GM12878 (cell line): Measurements from ENCODE around the gene SMIM43. TPM values are rescaled to one million over a fixed set of nuclear protein-coding genes. Genes with fewer than 3 reads are reported as not detected.
A peak's percentile ranks its signal among the peaks of the same experiment; 100 is the strongest.

Experiments
- BCL11A ChIP-seq: IDR thresholded peaks from 2 replicates; pipeline ENCODE4 v1.6.1; 2011; ENCODE audit warnings: low read depth, low read length
- BCLAF1 ChIP-seq: fragments of 450-650 bp; IDR thresholded peaks from 2 replicates; pipeline ENCODE4 v1.6.1; 2017; ENCODE audit warnings: antibody characterized with exemption, mild to moderate bottlenecking, moderate library complexity
- BHLHE40 ChIP-seq, 2 experiments: fragments of 450-650 bp in 1 of 2; IDR thresholded peaks; 2 replicates each; pipeline ENCODE4 v1.6.1; 2011 to 2017; ENCODE audit warnings: low read depth in 2 of 2, borderline replicate concordance in 1 of 2, improper control_type of control experiment in 1 of 2, low read length in 1 of 2, mild to moderate bottlenecking in 1 of 2
- CBX5 ChIP-seq: sonication (generic); IDR thresholded peaks from 2 replicates; pipeline ENCODE4 v1.6.1; 2016; ENCODE audit warnings: low read depth, moderate library complexity, mild to moderate bottlenecking, inconsistent platforms
- CHD2 ChIP-seq: IDR thresholded peaks from 2 replicates; pipeline ENCODE4 v1.6.1; 2011; ENCODE audit warnings: low read depth, low read length, improper control_type of control experiment, borderline replicate concordance
- CREM ChIP-seq: IDR thresholded peaks from 2 replicates; pipeline ENCODE4 v1.6.1; 2014; ENCODE audit warnings: antibody characterized with exemption, low read depth
- CTCF ChIP-seq, 3 experiments: IDR thresholded peaks in 2 of 3; conservative IDR thresholded peaks in 1 of 3; 2 replicates each; pipeline ENCODE4 v1.5.1; 2011; ENCODE audit warnings: low read depth in 3 of 3, low read length in 3 of 3, mild to moderate bottlenecking in 3 of 3, control low read depth in 2 of 3, moderate library complexity in 2 of 3, inconsistent platforms in 1 of 3, mixed read lengths in 1 of 3; ENCODE audit not compliant: control insufficient read depth in 2 of 3, insufficient read depth in 1 of 3; ENCODE audit errors: extremely low read depth in 1 of 3
- DPF2 ChIP-seq: fragments of 450-650 bp; IDR thresholded peaks from 2 replicates; pipeline ENCODE4 v1.6.1; 2017; ENCODE audit warnings: mild to moderate bottlenecking
- HDAC2 ChIP-seq: fragments of 200-600 bp; sonication (generic); IDR thresholded peaks from 2 replicates; pipeline ENCODE4 v1.6.1; 2017
- JUND ChIP-seq: IDR thresholded peaks from 2 replicates; pipeline ENCODE4 v1.6.1; 2012; ENCODE audit warnings: low read depth, mild to moderate bottlenecking, low read length, improper control_type of control experiment, moderate library complexity
- NFYA ChIP-seq: IDR thresholded peaks from 2 replicates; pipeline ENCODE4 v1.6.1; 2011; ENCODE audit warnings: low read depth, mild to moderate bottlenecking, low read length, improper control_type of control experiment, borderline replicate concordance
- NKRF ChIP-seq: fragments of 450-650 bp; conservative IDR thresholded peaks from 2 replicates; pipeline ENCODE4 v1.6.1; 2017; ENCODE audit warnings: mild to moderate bottlenecking, moderate library complexity
- POLR2A ChIP-seq: IDR thresholded peaks from 2 replicates; pipeline ENCODE4 v1.6.1; 2011; ENCODE audit warnings: low read depth, mild to moderate bottlenecking, low read length
- POLR2AphosphoS2 ChIP-seq: IDR thresholded peaks from 2 replicates; pipeline ENCODE4 v1.6.1; 2011; ENCODE audit warnings: low read depth, mild to moderate bottlenecking, low read length, improper control_type of control experiment, moderate library complexity
- SMAD1 ChIP-seq: fragments of 450-650 bp; IDR thresholded peaks from 2 replicates; pipeline ENCODE4 v1.6.1; 2018; ENCODE audit warnings: mild to moderate bottlenecking, low read depth; ENCODE audit not compliant: partially characterized antibody
- SMC3 ChIP-seq: IDR thresholded peaks from 2 replicates; pipeline ENCODE4 v1.6.1; 2011; ENCODE audit warnings: low read length, improper control_type of control experiment, borderline replicate concordance
- SPI1 ChIP-seq: IDR thresholded peaks from 2 replicates; pipeline ENCODE4 v1.6.1; 2011; ENCODE audit warnings: low read depth, mild to moderate bottlenecking, low read length, moderate library complexity, borderline replicate concordance; ENCODE audit not compliant: insufficient read depth
- STAT1 ChIP-seq: fragments of 450-650 bp; conservative IDR thresholded peaks from 2 replicates; pipeline ENCODE4 v1.6.1; 2014; ENCODE audit warnings: antibody characterized with exemption, mild to moderate bottlenecking
- ZBTB33 ChIP-seq: fragments of 450-650 bp; IDR thresholded peaks from 2 replicates; pipeline ENCODE4 v1.6.1; 2017; ENCODE audit warnings: mild to moderate bottlenecking
- ZNF207 ChIP-seq: fragments of 450-650 bp; IDR thresholded peaks from 2 replicates; pipeline ENCODE4 v1.6.1; 2014; ENCODE audit warnings: antibody characterized with exemption, mild to moderate bottlenecking, borderline replicate concordance
- ZNF622 ChIP-seq: fragments of 450-650 bp; IDR thresholded peaks from 2 replicates; pipeline ENCODE4 v1.6.1; 2017; ENCODE audit warnings: mild to moderate bottlenecking, inconsistent platforms
- ZZZ3 ChIP-seq: IDR thresholded peaks from 2 replicates; pipeline ENCODE4 v1.6.1; 2011; ENCODE audit warnings: low read depth; ENCODE audit not compliant: control insufficient read depth, insufficient read length
- polyA plus RNA-seq, 11 experiments: library from polyadenylated mRNA; depleted of rRNA in 4 of 11; unstranded in 6 of 11; stranded (reverse) in 5 of 11; fragments of >200 nt; fragmentation: Nextera tagmentation in 4 of 11; fragmentation: Illumina TruSeq in 1 of 11; extraction: Ambion mirVana in 4 of 11; extraction: Trizol in 1 of 11; gene quantifications; 1 replicate in 1 of 11; 2 replicates in 10 of 11; pipeline versions ENCODE4 v1.2.1 to v1.2.3, GENCODE V29; 2011 to 2016; ENCODE audit warnings: inconsistent platforms in 2 of 11, missing spikeins in 2 of 11, low read depth in 1 of 11
- total RNA-seq, 4 experiments: library from RNA; depleted of rRNA in 3 of 4; stranded (reverse); fragments of >200 nt in 3 of 4; fragmentation: Illumina TruSeq in 1 of 4; extraction: Trizol in 1 of 4; gene quantifications; 2 replicates each; pipeline versions ENCODE4 v1.2.1 to v1.2.3, GENCODE V29; 2013 to 2021

SMIM43 gene
- total and polyA plus RNA-seq, 10 of the 15 experiments (the other 5 are each of a cell fraction or from before 2014, with no cell fraction given), result 0.12 TPM; not detected in 9

GRCh38 chr4:121800961-121801714 lies 36.2 kb upstream of the SMIM43 start, which contains the start of gene EXOSC9 (continued):
- TF ChIP-seq BHLHE40 (IDR thresholded peaks at IDR 0.05; ENCODE audit: borderline replicate concordance in 1 of 2, low read depth in 2 of 2, low read length in 1 of 2) (peak; percentile 77 to 78), CHD2 (no peak), CTCF (IDR thresholded peaks at IDR 0.05 in 2 of 3, conservative IDR thresholded peaks at IDR 0.05 in 1 of 3; ENCODE audit: control insufficient read depth in 2 of 3, extremely low read depth in 1 of 3, insufficient read depth in 1 of 3, low read depth in 3 of 3, low read length in 3 of 3) (no peak), BCLAF1 (no peak), JUND (peak; percentile 36; the same call in 1 of the 2 replicates), ZNF622 (no peak), ZNF207 (peak; percentile 80; the same call in 1 of the 2 replicates), HDAC2 (no peak), STAT1 (peak; percentile 93), SPI1 (peak; percentile 86), NKRF (peak; percentile 81), CBX5 (peak; percentile 17; the same call in 1 of the 2 replicates), DPF2 (peak; percentile 67; the same call in 1 of the 2 replicates), POLR2AphosphoS2 (no peak; the same call in 1 of the 2 replicates), POLR2A (peak; percentile 84), SMC3 (no peak), ZBTB33 (no peak), BCL11A (no peak), NFYA (no peak), CREM (peak; percentile 100), SMAD1 (peak; percentile 49), ZZZ3 (no peak)
